Stimulated activated CD4-positive, alpha-beta T cell treated with anti-CD3 and anti-CD28 coated beads, Interleukin-4, amount 100 ng/mL, for 4 hours (primary cell): Measurements from ENCODE around the gene ERBB4.

ENCODE experiments used
- DNase-seq, 2 experiments: peaks; one replicate each; pipeline ENCODE4 v3.0.0-alpha.2; 2020

The ERBB4 gene

GRCh38 chr2:211503198-211503597 lies 1035.4 kb downstream of the ERBB4 start:
- DNase-seq = no peak

DNA sequence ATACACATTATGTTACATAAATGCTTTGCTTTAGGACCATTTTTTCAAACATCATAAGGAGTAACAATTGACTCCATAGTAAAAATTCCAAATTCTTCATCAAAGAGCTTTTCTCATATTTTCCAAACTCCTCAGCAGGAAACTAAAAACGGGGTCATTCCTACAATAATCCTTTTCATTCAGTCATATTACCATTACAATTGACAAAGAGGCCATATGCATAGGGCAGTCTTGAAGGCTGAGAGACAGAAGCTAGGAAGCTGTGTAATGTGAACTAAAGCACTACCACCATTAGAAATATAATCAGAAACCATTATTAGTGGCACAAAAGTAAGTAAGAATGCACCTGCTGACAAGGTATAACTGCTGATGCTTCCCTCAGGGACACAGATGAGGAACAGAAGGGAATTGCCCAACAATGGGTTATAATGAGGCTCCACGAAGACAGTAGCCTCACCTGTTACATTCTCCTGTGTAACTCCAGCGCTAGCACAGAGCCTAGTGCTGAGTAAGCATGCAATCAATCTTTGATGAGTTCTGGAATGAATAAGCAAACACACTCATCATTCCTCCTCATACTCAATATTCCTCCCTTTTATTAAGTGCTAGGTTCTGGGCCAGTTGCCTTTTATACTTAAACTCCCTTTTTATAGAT lies 1039.9 kb downstream of the ERBB4 start:
- DNase-seq = no peak

- no peak for DNase-seq
These were observed 1043.3 kb downstream of the ERBB4 start for GRCh38 chr2:211495339-211495738.

- no peak for DNase-seq
These were observed 1044.1 kb downstream of the ERBB4 start for GRCh38 chr2:211494536-211494935.

DNA sequence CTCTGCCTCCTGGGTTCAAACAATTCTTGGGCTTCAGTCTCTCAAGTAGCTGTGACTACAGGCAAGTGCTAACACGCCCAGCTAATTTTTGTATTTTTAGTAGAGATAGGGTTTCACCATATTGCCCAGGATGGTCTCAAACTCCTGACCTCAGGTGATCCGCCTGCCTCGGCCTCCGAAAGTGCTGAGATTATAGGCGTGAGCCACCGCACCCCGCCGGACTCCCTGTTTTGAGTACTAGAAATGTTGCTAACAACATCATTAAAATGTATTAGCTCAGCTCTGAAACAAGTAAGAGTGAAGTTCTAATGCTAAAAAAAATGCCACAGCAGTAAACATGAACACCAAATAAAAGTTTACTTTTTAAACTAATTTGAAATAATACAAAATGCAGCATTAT lies 1044.5 kb downstream of the ERBB4 start:
- DNase-seq = no peak

DNA sequence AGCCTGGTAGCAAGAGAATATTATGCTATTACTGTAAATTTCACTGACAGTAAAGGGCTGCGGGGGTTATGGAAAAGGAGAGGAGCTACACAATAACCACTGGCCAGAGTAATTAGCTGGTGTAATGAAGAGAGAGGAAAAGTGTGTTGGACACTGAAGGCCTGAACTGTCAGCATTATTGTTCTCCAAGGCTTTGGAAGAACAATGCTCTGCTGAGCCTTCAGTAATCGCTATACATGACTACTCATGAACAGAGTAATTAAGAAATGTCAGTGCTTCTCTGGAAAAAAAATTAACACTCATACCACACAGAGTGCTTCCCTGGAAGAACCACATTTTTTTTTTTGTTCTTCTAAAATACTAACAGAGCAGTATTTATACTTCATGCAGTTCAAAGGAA lies 1050.9 kb downstream of the ERBB4 start:
- DNase-seq = no peak

GRCh38 chr2:211479536-211480150 lies 1059.0 kb downstream of the ERBB4 start:
- no peak for DNase-seq

GRCh38 chr2:211477537-211478275 lies 1060.9 kb downstream of the ERBB4 start:
- no peak for DNase-seq

DNA sequence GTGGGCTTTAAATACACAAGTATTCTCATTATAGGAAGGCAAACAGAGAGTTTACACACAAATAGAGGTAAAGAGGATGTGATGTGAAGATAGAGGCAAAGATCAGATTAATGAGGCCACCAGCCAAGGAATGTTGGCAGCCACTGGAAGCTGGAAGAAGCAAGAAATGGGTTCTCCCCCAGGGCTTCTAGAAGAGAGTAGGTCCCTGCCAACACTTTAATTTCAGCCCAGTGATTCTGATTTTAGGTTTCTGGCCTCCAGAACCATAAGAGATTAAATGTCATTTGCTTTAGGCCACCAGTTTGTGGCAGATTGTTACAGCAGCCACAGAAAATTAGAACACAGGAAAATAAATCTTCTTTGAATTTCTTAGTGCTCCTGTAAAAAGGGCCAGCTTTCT lies 1065.5 kb downstream of the ERBB4 start:
- no peak for DNase-seq

DNA sequence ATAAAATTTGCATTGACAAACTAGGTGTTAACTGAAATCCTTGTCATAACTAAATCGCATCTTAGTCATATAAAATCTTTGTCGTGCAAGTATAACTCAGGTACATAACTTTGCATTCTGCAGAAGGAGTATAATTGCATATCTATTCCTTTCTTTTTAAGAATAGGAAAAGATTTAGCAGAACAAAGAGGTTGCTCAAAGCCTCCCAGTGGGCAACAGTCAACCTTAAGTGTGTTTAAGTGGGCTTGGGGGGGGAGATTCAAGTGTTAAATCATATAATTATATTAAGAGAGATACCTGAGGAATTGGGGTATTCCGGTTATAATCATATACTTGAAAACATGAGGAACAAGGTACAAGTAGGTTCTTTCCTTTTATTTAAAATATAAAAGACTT lies 1068.9 kb downstream of the ERBB4 start:
- no peak for DNase-seq

- no peak for DNase-seq
These were observed 1069.5 kb downstream of the ERBB4 start for GRCh38 chr2:211468877-211469663.

- no peak for DNase-seq
These were observed 1070.4 kb downstream of the ERBB4 start for GRCh38 chr2:211468217-211468616.

GRCh38 chr2:211463397-211463796 lies 1075.2 kb downstream of the ERBB4 start:
- DNase-seq = no peak

DNA sequence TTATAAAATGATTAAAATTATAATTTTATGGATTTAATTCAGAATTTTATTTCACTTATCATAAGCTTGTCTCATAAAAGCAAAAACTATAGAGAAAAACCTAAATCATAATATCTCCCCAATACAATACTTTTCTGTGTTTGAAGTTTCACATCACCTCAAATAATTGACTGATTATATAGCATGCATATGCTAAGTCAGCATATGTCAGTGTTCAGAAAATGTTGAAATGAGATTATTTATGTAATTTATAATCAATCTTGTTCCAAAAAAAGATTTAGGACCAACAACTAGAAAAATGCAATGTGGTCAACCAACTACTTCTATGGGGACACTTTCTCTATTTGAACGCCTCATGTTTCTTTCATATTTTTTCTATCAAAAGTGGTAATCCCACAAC lies 1079.6 kb downstream of the ERBB4 start:
- no peak for DNase-seq

DNA sequence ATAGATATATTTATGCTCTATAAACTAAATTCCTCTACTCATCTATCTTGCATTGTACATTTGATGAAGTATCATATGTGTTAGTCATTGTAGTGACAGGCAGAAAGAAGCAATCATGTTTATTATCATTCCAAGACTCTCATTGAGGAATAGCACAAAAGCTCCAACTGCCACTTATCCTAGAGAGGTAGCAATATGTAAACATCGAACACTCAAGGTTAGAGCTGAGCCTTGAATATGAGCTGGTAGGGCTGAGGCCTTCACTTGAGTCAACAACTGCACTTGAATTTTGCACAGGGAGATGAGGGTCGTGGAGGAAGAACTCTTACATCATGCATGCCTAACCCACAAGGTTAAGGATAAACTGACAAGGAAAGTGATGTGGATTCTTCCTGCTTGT lies 1081.3 kb downstream of the ERBB4 start:
- no peak for DNase-seq

DNA sequence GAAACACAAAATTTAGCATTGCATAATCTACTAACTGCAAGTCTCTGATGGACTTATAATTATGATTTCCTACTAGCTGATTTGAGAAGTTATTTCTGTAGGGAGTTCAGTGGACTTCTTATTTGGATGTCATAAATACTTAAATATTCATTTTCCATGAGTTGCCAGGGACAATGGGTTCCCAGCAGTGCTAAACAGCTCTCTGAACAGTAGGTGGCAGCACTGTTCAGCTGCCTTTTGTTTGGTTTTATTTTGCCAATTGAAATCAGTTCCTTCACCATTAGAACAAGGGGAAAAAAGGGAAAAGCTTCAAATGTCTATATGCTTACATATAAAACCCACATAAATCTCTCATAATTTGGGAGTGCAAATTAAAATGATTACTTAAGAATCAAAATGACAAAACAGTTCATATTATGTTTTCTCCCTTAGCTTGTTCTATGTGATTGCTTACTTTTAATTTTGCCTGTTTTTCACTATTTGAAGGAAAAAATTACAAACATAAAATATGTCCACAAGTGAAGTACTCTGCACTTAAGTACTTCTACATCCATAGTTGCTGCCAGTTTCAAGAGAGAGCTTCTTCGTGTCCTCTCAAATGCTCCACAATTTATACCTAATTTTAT lies 1083.3 kb downstream of the ERBB4 start:
- no peak for DNase-seq

- DNase-seq = no peak
These were observed 1083.9 kb downstream of the ERBB4 start for GRCh38 chr2:211454679-211455078.

GRCh38 chr2:211453311-211453887 lies 1085.2 kb downstream of the ERBB4 start:
- DNase-seq = no peak

- no peak for DNase-seq
These were observed 1087.0 kb downstream of the ERBB4 start for GRCh38 chr2:211451642-211452041.

DNA sequence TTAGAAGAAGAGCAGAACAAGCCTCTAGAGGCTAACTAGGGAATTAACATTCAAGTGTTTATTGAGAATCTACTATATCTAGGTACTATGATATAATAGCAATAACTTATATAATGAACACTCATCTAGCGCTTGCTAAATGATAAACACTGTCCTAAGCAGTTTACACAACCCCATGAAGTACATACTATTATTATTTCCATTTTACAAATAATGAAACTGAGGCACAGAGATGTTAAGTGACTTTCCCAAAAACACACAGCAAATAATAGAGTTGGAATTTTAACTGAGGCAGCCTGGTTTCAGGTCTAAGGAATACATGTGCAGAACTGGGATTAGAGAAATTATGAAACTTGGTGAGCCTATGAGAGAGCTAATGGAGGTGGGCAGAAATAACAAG lies 1088.8 kb downstream of the ERBB4 start:
- DNase-seq = no peak

GRCh38 chr2:211447548-211447947 lies 1091.1 kb downstream of the ERBB4 start:
- DNase-seq = no peak

DNA sequence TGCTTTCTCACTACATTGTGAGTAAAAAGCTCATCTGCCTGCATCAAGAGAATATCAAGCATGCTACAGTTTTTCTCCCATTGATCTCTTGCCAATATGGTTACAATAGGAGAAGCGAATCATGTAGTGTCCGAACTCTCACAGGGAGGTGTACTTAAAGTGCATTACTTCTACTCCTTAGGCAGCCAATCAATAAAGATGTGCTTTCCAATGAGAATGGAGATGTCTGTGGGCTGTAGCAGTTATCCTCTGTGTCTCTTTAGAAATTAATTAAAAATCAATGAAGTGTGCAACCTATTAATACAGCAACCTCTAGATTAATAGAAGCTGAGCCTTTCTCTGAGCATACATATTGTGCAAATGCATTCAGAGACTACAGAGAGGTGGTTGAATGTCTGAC lies 1098.5 kb downstream of the ERBB4 start:
- DNase-seq = no peak

GRCh38 chr2:211439011-211439410 lies 1099.6 kb downstream of the ERBB4 start:
- DNase-seq = no peak
